IMR-90 (cell line): ENCODE results near the gene RUSC1. TPM values are rescaled to one million over a fixed set of nuclear protein-coding genes. Genes with fewer than 3 reads are reported as not detected.

ENCODE experiments used
- CTCF ChIP-seq: conservative IDR thresholded peaks from 2 replicates; pipeline ENCODE4 v1.5.1; 2012; ENCODE audit warnings: mild to moderate bottlenecking, low read depth, low read length, improper control_type of control experiment
- MAZ ChIP-seq: IDR thresholded peaks from 2 replicates; pipeline ENCODE4 v1.6.1; 2012; ENCODE audit warnings: low read depth, mild to moderate bottlenecking, low read length, improper control_type of control experiment, moderate library complexity, borderline replicate concordance
- polyA plus RNA-seq, 3 experiments: library from polyadenylated mRNA; depleted of rRNA; stranded (reverse); fragments of >200 nt; gene quantifications; 2 replicates each; pipeline ENCODE4 v1.2.3, GENCODE V29; 2012; ENCODE audit warnings: low replicate concordance in 1 of 3
- total RNA-seq: library from RNA; depleted of rRNA; stranded (reverse); fragments of >200 nt; gene quantifications from 2 replicates; pipeline ENCODE4 v1.2.3, GENCODE V29; 2012

RUSC1 gene
- total and polyA plus RNA-seq, 2 of the 4 experiments (the other 2 are of a cell fraction), result 4.1 to 31.4 TPM

- peak; percentile 51 for TF ChIP-seq CTCF
- TF ChIP-seq MAZ, result 0 out of 2 replicates have a peak, but pooled peaks have one; percentile 26
These were observed 4.3 kb downstream of the RUSC1 start (continued) for GRCh38 chr1:155324717-155325602.
